HL-60 (cell line): Measurements from ENCODE around the gene KIF3A.

ENCODE experiments used
- DNase-seq, 2 experiments: peaks; one replicate each; pipeline ENCODE4 v3.0.0-alpha.2; 2010 to 2020; ENCODE audit warnings: low read depth in 1 of 2, low spot score in 1 of 2
- H3K27ac ChIP-seq: fragments of 250-450 bp; sonication (Bioruptor Pico); replicated peaks from 2 replicates; pipeline ENCODE4 v1.5.1; 2020; ENCODE audit warnings: mild to moderate bottlenecking, moderate library complexity
- H3K27me3 ChIP-seq: fragments of 250-450 bp; sonication (Bioruptor Pico); 2 replicates; pipeline ENCODE4 v1.5.1; 2021; ENCODE audit warnings: mild to moderate bottlenecking, moderate library complexity; ENCODE audit not compliant: insufficient read depth, poor library complexity, severe bottlenecking
- H3K4me3 ChIP-seq: replicated peaks from 2 replicates; pipeline ENCODE4 v1.5.1; 2011; ENCODE audit warnings: mild to moderate bottlenecking, control low read depth, low read length; ENCODE audit not compliant: insufficient read depth
- CTCF ChIP-seq: IDR thresholded peaks from one replicate; pipeline ENCODE4 v1.5.1; 2011; ENCODE audit warnings: low read length, control low read depth, inconsistent platforms; ENCODE audit not compliant: insufficient read depth
- GABPA ChIP-seq: IDR thresholded peaks from 2 replicates; pipeline ENCODE4 v1.6.1; 2012; ENCODE audit warnings: low read depth
- POLR2AphosphoS5 ChIP-seq: IDR thresholded peaks from 2 replicates; pipeline ENCODE4 v1.6.1; 2012; ENCODE audit warnings: low read depth
- SPI1 ChIP-seq: IDR thresholded peaks from 2 replicates; pipeline ENCODE4 v1.6.1; 2012; ENCODE audit warnings: low read depth, mild to moderate bottlenecking, borderline replicate concordance
- TF ChIP-seq, protein P1 (sequence below): IDR thresholded peaks from 2 replicates; pipeline ENCODE4 v1.6.1; 2012; ENCODE audit warnings: low read depth; ENCODE audit not compliant: insufficient replicate concordance

KIF3A gene

GRCh38 chr5:132782101-132782500 lies 44.8 kb upstream of the KIF3A start:
- no peak overlapping the region for H3K27ac ChIP-seq
- no peak overlapping the region for H3K4me3 ChIP-seq
- H3K27me3 ChIP-seq: no peaks in the 10 kb centered on the region
- DNase-seq: peak; percentile 5 to 15
- TF ChIP-seq GABPA (no peak), CTCF (no peak), POLR2AphosphoS5 (no peak), SPI1 (no peak)
- TF ChIP-seq, protein P1, sequence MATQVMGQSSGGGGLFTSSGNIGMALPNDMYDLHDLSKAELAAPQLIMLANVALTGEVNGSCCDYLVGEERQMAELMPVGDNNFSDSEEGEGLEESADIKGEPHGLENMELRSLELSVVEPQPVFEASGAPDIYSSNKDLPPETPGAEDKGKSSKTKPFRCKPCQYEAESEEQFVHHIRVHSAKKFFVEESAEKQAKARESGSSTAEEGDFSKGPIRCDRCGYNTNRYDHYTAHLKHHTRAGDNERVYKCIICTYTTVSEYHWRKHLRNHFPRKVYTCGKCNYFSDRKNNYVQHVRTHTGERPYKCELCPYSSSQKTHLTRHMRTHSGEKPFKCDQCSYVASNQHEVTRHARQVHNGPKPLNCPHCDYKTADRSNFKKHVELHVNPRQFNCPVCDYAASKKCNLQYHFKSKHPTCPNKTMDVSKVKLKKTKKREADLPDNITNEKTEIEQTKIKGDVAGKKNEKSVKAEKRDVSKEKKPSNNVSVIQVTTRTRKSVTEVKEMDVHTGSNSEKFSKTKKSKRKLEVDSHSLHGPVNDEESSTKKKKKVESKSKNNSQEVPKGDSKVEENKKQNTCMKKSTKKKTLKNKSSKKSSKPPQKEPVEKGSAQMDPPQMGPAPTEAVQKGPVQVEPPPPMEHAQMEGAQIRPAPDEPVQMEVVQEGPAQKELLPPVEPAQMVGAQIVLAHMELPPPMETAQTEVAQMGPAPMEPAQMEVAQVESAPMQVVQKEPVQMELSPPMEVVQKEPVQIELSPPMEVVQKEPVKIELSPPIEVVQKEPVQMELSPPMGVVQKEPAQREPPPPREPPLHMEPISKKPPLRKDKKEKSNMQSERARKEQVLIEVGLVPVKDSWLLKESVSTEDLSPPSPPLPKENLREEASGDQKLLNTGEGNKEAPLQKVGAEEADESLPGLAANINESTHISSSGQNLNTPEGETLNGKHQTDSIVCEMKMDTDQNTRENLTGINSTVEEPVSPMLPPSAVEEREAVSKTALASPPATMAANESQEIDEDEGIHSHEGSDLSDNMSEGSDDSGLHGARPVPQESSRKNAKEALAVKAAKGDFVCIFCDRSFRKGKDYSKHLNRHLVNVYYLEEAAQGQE: no peak

DNA sequence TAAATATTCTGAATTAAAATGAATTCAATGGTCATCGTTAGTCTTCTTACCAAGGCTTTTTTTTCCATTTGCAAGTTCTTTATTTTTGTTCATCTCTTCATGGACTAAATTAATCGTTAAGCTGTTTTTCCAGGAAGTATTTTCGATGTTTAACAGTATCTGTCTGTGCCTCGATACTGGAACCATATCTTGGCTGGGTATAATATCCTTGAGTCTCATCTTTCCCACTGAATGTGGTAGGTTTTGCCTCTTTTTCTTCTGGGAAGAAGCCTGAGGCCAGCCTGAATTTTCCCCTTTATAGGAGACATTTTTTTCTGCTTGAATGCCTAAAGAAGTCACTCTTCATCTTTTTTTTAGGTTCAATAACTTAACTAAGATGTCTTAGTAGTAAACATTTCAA lies 43.7 kb upstream of the KIF3A start:
- no peak overlapping the region for H3K27ac ChIP-seq
- H3K4me3 ChIP-seq: no peak overlapping the region
- no peaks in the 10 kb centered on the region for H3K27me3 ChIP-seq
- TF ChIP-seq GABPA (no peak), SPI1 (no peak), POLR2AphosphoS5 (no peak), CTCF (no peak)
- TF ChIP-seq, protein P1: no peak
- no peak for DNase-seq

- TF ChIP-seq GABPA: no peak
- no peak for TF ChIP-seq SPI1
- no peak for TF ChIP-seq CTCF
- TF ChIP-seq POLR2AphosphoS5: no peak
- TF ChIP-seq, protein P1: no peak
Observed at GRCh38 chr5:132780577-132780976, 43.2 kb upstream of the KIF3A start.

More at GRCh38 chr5:132780577-132780976, 43.2 kb upstream of the KIF3A start:
- Histone ChIP-seq H3K27ac (no peak overlapping the region), H3K27me3 (no peaks in the 10 kb centered on the region), H3K4me3 (no peak overlapping the region)
- no peak for DNase-seq
